Central memory CD4-positive, alpha-beta T cell (primary cell): ENCODE measurements around the gene WDR76.
"Not testable (repeated sequence)": the region's sequence is repeated elsewhere in the genome, so short reads cannot be mapped to it uniquely, and the experiment has no call there.

ENCODE experiments used
- DNase-seq: peaks from one replicate; pipeline ENCODE4 v3.0.0; 2022
- total RNA-seq, 3 experiments: gene quantifications; one replicate each; lab custom pipeline; 2026; lab: John Stamatoyannopoulos, UW

WDR76 gene
- 17.9 to 53.3 (median 29.3) reads per million in 3 experiments for total RNA-seq

- DNase-seq = peak; percentile 64
Observed at GRCh38 chr15:43826508-43827341, at the start of gene WDR76. WDR76 (plus strand) TSS chr15:43827002; CDS start chr15:43827033, 31 bp downstream.

GRCh38 chr15:43777267-43777914 is 49.4 kb upstream of the WDR76 start:
- peak; percentile 85 for DNase-seq

GRCh38 chr15:43779016-43779415 is 47.8 kb upstream of the WDR76 start:
- no peak for DNase-seq

DNA sequence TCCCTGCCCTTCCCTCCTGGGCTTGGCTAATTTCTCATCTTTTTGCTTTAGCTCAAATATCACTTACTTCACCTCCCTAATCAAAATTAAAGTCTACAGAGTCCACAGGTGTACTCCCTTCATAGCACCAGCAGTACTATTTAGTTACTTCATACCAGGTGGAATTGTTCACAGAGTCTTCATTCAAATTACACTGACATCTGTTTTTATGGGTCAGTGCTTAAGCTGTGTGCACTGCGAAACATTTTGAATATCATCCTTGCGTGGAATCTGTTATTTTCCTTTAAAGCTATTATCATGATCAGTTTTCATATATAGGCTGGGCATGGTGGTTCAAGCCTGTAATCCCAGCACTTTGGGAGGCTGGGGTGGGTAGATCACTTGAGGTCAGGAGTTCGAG is 37.4 kb upstream of the WDR76 start:
- no peak for DNase-seq

DNA sequence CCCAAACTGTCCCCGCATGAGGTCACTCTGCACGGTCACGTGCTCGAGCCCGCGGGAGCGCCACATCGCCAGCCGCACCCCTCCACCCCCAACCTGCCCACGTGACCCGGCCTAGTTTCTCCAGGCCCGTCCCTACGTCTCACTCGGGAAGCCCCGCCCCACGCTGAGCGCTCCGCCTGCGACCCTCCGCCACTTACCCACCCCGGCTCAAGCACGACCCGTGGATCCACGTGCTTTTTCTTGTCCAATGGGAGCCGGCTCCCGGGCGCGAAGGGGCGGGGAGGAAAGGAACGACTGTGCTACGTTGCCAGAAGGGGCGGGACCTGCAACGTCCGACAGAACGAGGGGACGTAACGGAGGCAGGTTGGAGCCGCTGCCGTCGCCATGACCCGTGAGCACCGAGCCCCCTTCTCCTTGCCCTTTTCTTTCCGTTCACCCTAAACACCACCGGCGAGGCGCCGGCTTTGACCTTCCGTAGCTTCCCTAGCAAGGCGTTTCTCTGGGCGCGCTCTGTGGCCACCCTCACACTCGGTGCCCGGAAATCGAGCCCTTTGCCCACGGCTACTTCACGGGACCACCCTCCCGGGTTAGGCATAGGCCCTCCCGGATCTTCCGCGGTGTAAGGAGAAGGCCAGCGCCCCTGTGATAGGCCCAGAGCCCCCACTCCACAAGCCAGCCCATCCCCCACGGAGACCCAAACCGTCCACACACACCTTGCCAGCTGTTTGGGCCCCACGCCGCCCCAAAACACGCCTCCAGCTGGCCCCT is 34.6 kb upstream of the WDR76 start, which contains the start of gene SERF2:
Gene SERF2, plus strand, starts transcription at position 328 of the 768 bp plus-strand sequence. Its CDS starts 57 bp downstream, at position 385.
- peak; percentile 98 for DNase-seq

- DNase-seq = peak; percentile 19
Observed at GRCh38 chr15:43792761-43793476, 33.9 kb upstream of the WDR76 start.

DNA sequence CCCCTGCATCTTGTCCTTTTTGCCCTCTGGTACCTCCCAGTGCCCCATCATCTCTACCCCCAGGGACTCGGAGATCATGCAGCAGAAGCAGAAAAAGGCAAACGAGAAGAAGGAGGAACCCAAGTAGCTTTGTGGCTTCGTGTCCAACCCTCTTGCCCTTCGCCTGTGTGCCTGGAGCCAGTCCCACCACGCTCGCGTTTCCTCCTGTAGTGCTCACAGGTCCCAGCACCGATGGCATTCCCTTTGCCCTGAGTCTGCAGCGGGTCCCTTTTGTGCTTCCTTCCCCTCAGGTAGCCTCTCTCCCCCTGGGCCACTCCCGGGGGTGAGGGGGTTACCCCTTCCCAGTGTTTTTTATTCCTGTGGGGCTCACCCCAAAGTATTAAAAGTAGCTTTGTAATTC is 33.2 kb upstream of the WDR76 start:
- no peak for DNase-seq

DNA sequence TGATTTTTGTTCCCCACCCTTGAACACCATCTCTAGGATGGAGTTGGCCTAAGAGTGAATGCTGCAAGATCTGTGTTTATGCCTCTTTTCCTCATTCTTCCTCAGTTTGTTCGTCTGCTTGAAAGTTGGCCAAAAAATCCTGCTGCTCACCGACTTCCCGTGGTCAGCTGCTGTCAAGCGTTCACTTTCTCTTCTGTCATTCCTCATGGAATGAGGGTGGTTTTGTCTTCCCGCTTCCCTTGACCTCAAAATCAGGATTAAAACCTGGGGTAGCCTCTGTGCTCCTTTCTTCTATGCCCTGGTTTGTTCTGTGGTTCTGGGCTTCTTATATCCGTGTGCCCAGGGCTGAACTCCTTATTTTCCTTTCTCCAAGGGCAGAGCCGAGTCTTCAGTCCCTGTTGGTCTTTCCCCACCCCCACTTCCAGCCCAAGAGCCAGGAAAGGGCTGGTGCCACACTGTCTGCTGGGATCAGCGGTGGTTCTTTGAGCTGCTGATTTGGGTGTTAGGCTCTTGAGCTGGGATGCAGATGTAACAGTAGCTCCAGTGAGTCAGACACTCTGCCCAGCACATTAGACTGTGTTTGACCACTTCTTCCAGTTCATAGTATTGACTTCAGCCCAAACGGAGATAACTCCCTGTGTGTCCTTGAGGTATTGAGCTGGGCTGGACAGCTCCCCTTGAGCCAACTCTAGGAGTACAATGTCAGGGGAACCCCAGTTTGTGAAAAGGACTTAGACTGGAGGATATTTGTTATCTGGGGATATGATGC is 32.3 kb upstream of the WDR76 start:
- DNase-seq = no peak

- DNase-seq = no peak
Observed at GRCh38 chr15:43795197-43795596, 31.6 kb upstream of the WDR76 start.

DNA sequence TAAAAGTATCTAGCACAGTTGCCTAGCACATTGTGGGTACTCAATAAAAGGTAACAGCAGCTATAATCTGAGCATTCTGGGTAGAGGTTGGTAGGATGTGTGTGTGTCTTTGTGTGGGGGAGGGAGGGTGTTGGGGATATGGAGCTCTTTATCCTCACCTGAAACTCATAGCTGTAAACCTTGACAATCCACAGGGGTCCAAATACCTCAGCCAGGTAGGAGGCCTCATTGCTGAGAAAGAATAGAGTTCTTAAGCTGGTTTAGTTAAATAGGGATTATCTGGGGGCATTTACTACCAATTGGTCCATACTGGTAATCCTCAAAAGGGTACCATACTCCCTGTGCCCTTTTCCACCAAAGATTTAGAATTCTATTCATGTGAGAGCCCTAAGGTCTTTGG is 30.8 kb upstream of the WDR76 start:
- DNase-seq = no peak

DNA sequence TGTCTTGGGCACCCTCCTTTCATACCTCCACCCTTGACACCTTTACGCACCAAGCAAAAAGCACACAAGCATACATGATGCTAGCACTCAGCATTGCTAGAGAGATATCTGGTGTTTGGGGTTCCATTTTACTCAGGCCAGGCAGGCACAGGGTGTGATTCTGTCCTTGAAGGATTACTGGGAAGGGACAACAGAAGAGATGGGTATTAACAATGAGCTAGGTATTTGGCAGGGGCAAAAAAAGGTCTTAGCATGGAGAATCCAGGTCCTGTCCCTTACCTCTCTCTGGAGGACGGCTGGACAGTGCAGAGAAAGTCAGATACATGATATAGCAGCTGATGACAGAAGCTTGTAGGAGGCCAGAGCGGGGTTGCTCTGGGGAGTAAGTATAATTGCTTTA is 30.2 kb upstream of the WDR76 start:
- no peak for DNase-seq

DNA sequence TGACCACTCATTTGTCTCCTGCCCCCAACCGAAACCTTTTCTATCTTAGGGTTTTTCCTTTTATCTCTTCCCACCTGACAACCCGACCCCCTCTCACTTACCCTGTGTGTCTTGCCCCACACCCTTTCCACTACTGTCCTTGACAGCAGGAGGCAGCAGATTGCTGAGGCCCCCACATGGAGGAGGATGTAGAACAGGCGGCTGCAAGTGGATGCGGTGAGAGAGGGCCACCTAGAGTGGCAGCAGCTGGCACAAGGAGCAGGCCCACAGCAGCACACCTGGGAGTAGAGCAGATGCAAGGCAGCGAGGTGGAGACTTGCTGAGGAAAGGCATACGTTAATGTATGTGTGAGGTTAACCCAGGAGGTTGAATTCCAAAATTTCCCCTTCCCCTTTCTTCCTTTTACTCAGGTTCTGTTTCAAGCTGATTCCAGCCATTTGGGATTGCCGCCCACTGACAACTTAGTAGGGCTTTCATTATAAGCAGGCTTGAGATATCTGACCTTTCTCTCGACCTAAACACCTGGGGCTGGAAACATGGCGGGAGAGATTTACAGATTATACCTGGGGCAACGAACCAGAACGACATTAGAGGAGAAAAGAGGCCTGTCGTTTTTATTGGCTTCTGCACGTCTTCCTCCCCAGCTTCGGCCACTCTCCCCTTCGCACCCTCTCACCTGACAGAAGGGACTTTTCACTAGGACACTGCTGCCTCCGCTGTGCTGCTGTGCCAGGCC is 27.4 kb upstream of the WDR76 start:
- DNase-seq = no peak

DNA sequence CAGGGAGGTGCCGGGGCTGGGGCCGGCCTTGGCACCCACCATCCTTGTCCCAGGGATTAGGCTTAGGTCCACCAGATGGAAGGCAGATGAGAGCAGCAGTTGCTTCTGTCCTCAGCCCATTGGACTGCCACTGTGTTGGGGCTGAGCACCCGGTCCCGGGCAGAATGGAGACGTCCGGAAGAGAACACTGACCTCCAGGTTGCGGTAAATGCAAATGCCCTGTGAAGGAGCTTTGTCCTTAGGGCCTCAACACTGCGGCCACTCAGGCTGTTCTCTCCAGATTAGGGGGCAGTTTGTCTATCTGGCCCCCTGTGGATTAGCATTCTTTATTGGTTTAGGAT is 26.9 kb upstream of the WDR76 start, which contains the start of gene SERINC4:
Gene SERINC4, minus strand, starts transcription at position 276 of the 341 bp plus-strand sequence. Its CDS starts 234 bp downstream, at position 42.
- DNase-seq = no peak

DNA sequence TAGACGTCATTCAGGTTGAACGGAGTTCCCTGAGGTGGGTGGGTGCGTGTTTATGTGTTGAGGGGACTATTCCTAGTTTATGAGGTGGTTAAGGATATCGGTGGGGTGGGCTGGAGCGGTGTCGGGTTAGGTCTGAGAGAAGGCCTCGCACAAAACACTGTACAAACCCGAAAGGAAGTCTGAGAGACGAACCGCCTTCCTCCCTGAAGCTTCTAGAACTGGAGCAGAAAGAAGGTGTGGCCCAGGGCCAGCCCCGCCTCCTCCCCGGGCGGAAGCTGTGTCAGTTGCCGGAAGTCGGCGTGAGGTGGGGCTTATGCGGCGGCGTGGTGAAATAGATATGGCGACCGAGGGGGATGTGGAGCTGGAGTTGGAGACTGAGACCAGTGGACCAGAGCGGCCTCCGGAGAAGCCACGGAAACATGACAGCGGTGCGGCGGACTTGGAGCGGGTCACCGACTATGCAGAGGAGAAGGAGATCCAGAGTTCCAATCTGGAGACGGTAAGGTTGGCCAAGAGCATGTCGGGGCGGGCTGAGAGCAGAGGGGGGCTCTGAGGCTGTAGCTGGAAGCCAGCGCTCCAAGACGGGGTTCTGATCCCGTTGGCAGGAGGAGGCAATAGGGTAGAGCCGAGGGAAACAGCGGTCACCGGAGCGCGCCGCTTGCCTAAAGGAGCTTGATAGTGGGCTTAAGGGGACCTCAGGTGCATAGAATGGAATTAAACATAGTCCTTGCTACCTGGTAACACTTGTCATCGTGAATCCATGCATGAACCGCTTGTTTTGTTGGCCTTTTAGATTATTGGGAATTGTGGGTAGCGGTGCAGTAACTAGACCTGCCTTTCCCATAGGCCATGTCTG is 26.3 kb upstream of the WDR76 start, which contains the start of gene HYPK:
Gene HYPK, plus strand, starts transcription at position 314 of the 856 bp plus-strand sequence. Its CDS starts 24 bp downstream, at position 338.
- peak; percentile 89 for DNase-seq

DNA sequence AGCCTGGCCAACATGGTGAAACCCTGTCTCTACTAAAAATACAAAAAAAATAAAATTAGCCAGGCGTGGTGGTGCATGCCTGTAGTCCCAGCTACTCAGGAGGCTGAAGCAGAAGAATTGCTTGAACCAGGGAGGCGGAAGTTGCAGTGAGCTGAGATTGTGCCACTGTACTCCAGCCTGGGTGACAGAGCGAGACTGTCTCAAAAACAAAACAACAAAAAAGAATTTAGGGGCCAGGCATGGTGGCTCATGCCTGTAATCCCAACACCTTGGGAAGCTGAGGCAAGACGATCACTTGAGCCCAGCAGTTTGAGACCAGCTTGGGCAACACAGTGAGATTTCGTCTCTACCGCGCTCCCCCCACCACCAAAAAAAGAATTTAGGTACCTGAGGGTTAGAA is 24.1 kb upstream of the WDR76 start:
- DNase-seq = not testable (repeated sequence)

GRCh38 chr15:43808435-43808950 is 18.3 kb upstream of the WDR76 start:
- DNase-seq = no peak

DNA sequence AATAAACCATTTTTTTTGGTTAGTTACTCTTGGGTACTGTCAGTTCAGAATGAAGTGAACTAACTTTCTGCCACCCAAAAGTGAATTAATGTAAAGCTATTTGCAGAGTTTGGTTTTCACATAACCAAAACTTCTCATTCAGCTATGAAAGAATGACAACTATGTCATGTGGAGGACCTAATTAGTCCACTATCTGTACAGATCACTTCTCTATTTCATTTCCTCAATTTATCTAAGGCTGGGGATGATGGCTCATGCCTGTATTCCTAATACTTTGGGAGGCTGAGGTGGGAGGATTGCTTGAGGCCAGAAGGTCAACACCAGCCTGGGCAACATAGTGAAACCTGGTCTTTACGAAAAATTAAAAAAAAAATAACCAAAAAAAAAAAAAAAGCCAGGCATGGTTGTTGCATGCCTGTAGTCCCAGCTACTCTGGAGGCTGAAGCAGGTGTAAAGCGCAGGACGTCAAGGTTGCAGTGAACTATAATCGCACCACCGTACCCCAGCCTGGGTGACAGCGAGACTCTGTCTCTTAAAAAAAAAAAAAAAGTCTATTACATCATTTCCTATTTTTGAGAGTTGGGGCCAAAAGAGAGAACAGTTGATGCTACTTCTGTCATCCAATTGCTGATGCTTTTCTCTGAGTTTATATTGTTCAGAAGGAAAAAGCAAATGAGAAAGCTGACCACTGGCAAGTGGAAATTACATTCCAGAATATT is 17.7 kb upstream of the WDR76 start:
- DNase-seq = no peak

DNA sequence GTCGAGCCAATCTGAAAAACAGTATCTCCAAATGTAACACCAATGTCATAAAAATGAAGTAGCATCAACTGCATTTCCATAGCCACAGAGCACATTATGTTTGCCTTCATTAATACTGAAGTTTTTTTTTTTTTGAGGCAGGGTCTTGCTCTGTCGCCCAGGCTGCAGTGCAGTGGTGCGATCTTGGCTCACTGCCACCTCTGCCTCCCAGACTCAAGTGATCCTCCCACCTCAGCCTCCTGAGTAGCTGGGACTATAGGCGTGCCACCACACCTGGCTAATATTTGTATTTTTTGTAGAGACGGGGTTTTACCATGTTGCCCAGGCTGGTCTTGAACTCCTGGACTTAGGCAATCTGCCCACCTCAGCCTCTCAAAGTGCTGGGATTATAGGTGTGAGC is 11.7 kb upstream of the WDR76 start:
- not testable (repeated sequence) for DNase-seq

DNA sequence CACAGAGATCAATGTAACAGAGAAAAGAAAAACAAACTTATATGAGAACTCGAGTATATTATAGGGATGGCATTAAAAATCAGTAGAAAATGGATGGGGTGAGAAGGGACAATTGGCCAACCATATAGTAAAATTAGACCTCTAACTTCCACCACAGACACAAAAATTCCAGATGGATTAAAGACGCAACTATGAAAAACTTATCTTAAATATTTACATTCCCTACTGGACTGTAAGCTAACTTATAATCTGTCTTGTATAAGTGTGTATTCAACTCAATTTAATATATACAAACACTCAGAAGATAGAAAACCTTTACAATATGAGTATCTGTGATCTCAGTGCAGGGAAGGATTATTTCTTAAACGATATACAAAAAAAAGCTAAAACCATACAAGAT is 5.3 kb upstream of the WDR76 start:
- DNase-seq = no peak
